Upper lobe of right lung (tissue), 1 donor: ENCODE data around the gene FTCDNL1. TPM values are rescaled to one million over a fixed set of nuclear protein-coding genes. Genes with fewer than 3 reads are reported as not detected.

Source experiments
- ATAC-seq: fragments of 200-7000 bp; cut with Tn5 transposase; one replicate; pipeline ENCODE4 v1.9.1; 2020; ENCODE audit warnings: mild to moderate bottlenecking, moderate library complexity
- DNase-seq: peaks from one replicate; pipeline ENCODE4 v3.0.0-alpha.2; 2020
- H3K27ac ChIP-seq: fragments of 200-600 bp; one replicate; pipeline ENCODE4 v1.8.0; 2022
- H3K27me3 ChIP-seq: fragments of 200-600 bp; one replicate; pipeline ENCODE4 v1.8.0; 2022; ENCODE audit warnings: mild to moderate bottlenecking
- H3K36me3 ChIP-seq: fragments of 200-600 bp; one replicate; pipeline ENCODE4 v1.8.0; 2022
- H3K4me1 ChIP-seq: fragments of 200-600 bp; one replicate; pipeline ENCODE4 v1.8.0; 2022
- H3K4me3 ChIP-seq: fragments of 200-600 bp; one replicate; pipeline ENCODE4 v1.8.0; 2022; ENCODE audit warnings: mild to moderate bottlenecking
- H3K9me3 ChIP-seq: fragments of 200-600 bp; one replicate; pipeline ENCODE4 v1.8.0; 2022
- CTCF ChIP-seq: fragments of 200-600 bp; IDR thresholded peaks from one replicate; pipeline ENCODE4 v1.8.0; 2022; ENCODE audit warnings: antibody characterized with exemption
- intact Hi-C: fragments of 100-400 bp; cut with DNase I; formaldehyde crosslinking; loops from one replicate; pipeline ENCODE4 v1.11.0; 2022
- total RNA-seq: library from RNA; stranded (reverse); fragmentation: NEBNext Ultra II Directional; extraction: Animal tissue kit (Norgen Biotek cat#: 25700); gene quantifications from one replicate; pipeline ENCODE4 v1.2.1, GENCODE V29; 2021
- donor health status: DM: no; HTN: yes; CAD: no; lungs with severe emphysema.

The FTCDNL1 gene
- total RNA-seq, 1 donor from 2014 or later = 2.1 TPM

GRCh38 chr2:199842631-199843395 is 8.2 kb downstream of the FTCDNL1 start:
- intact Hi-C loops = no loop called here
- DNase-seq (no peak), ATAC-seq (no peak)
- H3K4me1 ChIP-seq = no peaks in the 10 kb centered on the region
- no peak overlapping the region for H3K27ac ChIP-seq
- H3K27me3 ChIP-seq = no peaks in the 10 kb centered on the region
- H3K9me3 ChIP-seq = no peaks in the 10 kb centered on the region
- no peak overlapping the region for H3K4me3 ChIP-seq
- H3K36me3 ChIP-seq = no peaks in the 10 kb centered on the region
- no peak for TF ChIP-seq CTCF

- DNase-seq (no peak), ATAC-seq (no peak)
- Histone ChIP-seq H3K36me3 (no peaks in the 10 kb centered on the region), H3K4me3 (no peak overlapping the region), H3K4me1 (no peaks in the 10 kb centered on the region), H3K9me3 (no peaks in the 10 kb centered on the region), H3K27me3 (no peaks in the 10 kb centered on the region), H3K27ac (no peak overlapping the region)
- intact Hi-C loops = no loop called here
- no peak for TF ChIP-seq CTCF
Measured at GRCh38 chr2:199841409-199841808, 9.6 kb downstream of the FTCDNL1 start.

- ATAC-seq (no peak), DNase-seq (no peak)
- Histone ChIP-seq H3K9me3 (no peaks in the 10 kb centered on the region), H3K27me3 (no peaks in the 10 kb centered on the region), H3K4me1 (no peaks in the 10 kb centered on the region), H3K4me3 (no peak overlapping the region), H3K36me3 (no peaks in the 10 kb centered on the region), H3K27ac (no peak overlapping the region)
- intact Hi-C loops = no loop called here
- no peak for TF ChIP-seq CTCF
Measured at GRCh38 chr2:199838399-199838798, 12.6 kb downstream of the FTCDNL1 start.

GRCh38 chr2:199836943-199837342 is 14.0 kb downstream of the FTCDNL1 start:
- intact Hi-C loops = no loop called here
- DNase-seq (no peak), ATAC-seq (no peak)
- Histone ChIP-seq H3K4me3 (no peak overlapping the region), H3K36me3 (no peaks in the 10 kb centered on the region), H3K27me3 (no peaks in the 10 kb centered on the region), H3K27ac (no peak overlapping the region), H3K9me3 (no peaks in the 10 kb centered on the region), H3K4me1 (no peaks in the 10 kb centered on the region)
- TF ChIP-seq CTCF = no peak

GRCh38 chr2:199833525-199833924 is 17.5 kb downstream of the FTCDNL1 start:
- no peak for ATAC-seq
- H3K36me3 ChIP-seq = no peaks in the 10 kb centered on the region

More at GRCh38 chr2:199833525-199833924, 17.5 kb downstream of the FTCDNL1 start:
- Histone ChIP-seq H3K27me3 (no peaks in the 10 kb centered on the region), H3K4me1 (no peaks in the 10 kb centered on the region), H3K9me3 (no peaks in the 10 kb centered on the region), H3K4me3 (no peak overlapping the region), H3K27ac (no peak overlapping the region)
- TF ChIP-seq CTCF = no peak
- intact Hi-C loops = no loop called here
- DNase-seq = no peak
